NCI-H1694 (cell line): ENCODE results near the gene MRPL45.

Experiments
- DNase-seq: peaks from one replicate; lab custom pipeline; 2025; lab: John Stamatoyannopoulos, UW

Gene MRPL45

GRCh38 chr17:38325221-38325851, 28.4 kb downstream of the MRPL45 start:
- DNase-seq = no peak

- DNase-seq = no peak
Observed at GRCh38 chr17:38326996-38327792, 30.2 kb downstream of the MRPL45 start.

DNA sequence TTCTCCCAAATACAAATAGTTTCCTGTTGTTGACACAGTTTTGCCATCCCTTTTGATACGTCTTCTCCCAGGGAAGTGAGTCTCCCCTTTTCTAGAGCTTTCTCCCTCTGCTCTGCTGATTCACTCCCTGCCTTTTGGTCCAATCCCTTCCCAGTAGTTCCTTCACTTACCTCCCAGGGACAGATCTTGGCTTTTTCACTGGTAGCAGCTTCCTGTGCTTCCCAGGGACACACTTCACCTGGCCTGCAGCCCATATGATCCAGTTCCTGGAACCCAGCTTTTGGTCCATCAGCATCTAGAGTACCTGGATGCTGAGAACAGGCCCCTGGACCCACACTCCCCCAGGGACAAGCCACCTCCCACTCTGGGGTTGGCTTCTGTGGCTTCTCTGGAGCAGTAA, 31.0 kb downstream of the MRPL45 start:
- no peak for DNase-seq

GRCh38 chr17:38328620-38329019, 31.7 kb downstream of the MRPL45 start:
- no peak for DNase-seq

DNA sequence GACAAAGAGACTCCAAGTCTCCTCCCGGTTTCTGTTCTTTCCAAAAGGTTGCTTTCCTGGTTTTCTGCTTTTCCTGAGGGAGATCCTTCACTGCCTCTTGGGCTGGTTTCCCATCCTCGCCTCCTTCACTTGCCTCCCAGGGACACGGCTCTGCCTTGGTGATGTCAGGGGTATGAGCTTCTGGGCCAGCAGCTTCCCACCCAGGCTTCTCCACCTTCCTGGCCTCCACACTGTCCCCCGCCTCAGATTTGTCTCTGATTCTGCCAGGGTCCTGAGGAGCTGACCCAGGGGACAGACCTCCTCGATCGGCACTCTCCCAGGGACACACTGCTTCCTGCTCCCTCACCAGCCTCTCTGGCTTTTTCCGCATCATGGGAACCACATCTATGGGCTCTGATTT, 32.3 kb downstream of the MRPL45 start:
- DNase-seq = no peak

DNA sequence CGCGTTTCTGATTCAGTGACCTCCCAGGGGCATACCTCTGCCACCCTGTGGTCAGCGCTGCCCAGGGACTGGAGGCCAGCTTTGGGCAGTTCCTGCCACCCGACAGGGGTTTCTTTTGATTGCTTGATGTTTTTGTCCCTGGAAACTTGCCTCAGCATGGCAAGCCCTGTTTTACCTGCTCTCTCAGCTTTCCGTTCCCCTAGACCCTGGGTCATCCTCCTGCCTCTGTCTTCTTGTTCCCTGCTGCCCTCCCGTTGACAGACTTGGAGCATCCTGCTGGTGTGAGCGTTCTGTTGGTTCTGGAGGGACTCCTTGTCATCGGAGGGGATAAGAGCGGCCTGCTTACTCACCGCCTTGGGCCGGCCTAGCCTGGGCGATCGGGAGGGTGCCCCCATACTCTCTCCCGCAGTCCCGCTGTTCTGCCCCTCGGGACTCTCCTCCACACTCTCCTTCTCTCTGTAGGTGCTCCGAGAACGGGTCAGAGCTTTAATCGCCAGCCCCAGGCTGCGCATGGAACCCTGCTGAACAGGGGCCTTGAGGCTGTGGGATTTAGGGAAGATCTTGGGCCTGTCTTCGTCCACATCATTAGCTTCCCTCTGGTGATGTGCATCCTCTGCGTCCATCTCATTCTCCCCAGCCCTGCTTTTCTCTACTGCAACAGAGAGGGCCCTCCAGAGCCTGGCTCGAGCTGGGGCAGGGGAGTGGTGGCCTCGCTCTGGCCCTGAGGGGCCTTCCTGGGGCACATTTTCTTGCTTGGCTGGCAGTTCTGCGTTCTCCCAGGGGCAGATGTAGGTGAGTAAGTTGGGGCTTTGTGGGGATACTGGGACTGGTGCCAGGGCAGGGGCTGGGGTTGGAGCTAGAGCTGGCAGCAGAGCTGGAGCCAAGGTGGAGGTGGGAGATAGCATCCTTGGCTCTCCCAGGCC, 33.1 kb downstream of the MRPL45 start:
- DNase-seq = no peak

GRCh38 chr17:38330941-38331411, 34.0 kb downstream of the MRPL45 start:
- DNase-seq = no peak

GRCh38 chr17:38332735-38333134, 35.8 kb downstream of the MRPL45 start:
- DNase-seq = no peak

- DNase-seq = peak; percentile 55
Observed at GRCh38 chr17:38333635-38334295, 36.8 kb downstream of the MRPL45 start.

GRCh38 chr17:38334480-38335364, 37.8 kb downstream of the MRPL45 start:
- DNase-seq = no peak

- DNase-seq = no peak
Observed at GRCh38 chr17:38336838-38337237, 39.9 kb downstream of the MRPL45 start.

DNA sequence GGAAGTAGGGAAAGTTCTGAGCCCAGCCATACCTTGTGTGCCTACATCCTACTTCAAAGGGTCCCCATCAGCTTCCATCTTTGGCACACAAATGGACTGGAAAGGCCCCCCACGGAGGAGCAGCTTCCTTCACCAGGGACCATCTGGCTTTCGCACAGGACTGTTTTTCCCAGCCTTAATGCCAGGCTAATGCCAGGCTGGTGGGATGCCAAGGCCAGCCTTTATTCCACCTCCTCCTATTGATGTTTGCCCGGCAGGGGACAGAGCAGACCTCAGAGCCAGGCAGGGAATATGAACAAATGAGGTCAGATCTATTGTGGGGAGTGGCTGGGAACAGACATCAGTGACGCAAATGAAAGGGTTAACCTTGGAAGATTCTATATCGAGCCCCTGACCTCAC, 41.1 kb downstream of the MRPL45 start:
- peak; percentile 34 for DNase-seq

- DNase-seq = no peak
Observed at GRCh38 chr17:38338535-38338934, 41.6 kb downstream of the MRPL45 start.

GRCh38 chr17:38339891-38340290, 42.9 kb downstream of the MRPL45 start:
- DNase-seq = no peak

DNA sequence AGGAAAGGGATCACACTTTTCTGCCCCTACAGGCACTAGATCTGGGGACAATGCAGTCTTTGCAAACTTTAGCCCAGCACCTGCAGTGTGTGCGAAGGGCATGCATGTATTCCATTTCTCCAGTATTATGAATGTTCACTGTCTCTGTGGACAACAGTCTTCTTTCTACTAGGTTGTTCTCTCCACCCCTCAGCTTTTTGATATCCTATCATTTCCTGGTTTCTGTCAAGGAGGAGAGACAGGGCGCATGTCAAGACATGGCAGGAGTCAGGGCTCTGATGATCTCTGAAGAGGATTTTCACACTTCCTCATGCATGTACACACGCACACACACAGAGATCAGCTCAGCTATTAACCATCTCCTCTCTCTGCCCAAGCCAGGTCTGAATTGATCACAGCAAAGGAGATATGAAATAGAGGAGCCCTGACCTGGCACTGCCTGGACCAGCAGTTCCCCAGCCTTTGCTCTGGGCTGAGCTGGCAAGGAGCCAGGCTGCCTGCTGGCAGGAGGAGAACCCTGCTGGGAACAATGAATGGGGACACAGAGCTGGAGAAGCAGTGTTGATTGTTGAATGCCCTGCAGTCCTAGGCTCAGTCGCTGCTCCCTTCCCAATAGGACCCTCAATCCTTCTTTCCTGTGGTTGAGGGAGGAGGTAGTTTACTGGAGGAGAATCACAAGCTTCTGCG, 44.2 kb downstream of the MRPL45 start:
- DNase-seq = no peak

DNA sequence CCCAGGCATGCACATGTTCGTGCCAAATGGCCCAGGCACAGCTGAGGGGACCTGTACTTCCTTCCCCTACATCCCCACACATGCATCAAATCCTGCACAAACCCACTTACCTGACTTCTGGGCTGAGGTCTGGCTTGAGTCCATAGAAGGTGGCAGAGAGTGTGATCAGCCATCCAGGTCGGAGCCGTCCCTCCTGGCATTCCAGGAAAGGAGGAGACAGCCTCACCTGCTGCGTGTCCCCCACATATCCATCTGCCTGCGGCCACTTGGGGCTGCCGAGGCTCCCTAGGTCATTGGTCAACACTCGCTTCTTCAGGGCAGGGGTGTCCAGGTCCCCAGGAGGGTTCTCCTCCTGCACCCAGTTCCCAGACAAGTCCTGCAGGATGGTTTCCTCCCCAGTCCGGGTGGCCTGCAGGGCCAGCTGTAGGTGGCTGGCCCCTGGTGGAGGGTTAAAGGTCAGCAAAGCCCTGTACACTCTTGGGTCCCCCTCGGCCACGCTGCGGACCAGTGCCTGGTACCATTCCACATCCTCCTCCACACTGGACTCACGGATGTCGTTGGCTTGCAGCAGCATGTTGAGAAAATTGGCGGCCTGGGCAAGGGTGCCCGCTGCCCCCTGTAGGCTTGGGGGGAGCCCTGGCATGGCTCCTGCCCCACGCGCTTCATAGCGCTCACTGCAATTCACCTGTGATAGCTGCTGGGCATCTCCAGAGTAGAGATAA, 46.1 kb downstream of the MRPL45 start:
- no peak for DNase-seq

GRCh38 chr17:38343608-38344419, 46.8 kb downstream of the MRPL45 start, which contains the start of gene GPR179:
GPR179 (minus strand) TSS chr17:38343956; CDS start chr17:38343789, 167 bp downstream.
- DNase-seq = peak; percentile 80

DNA sequence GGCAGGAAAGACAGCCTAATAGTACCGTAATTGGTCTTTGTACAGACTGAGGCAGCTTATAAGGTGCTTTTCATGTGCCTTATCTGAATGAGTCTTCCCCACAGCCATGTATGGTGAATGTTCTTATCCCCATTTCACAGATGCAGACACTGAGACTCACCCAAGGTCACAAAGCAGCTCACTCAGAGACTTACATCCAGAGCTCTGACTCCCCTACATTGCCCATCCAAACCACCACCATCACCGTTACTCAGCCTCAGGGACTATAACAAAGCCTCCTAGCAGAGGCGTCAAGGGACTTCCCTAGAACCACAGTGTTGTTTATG, 47.4 kb downstream of the MRPL45 start:
- no peak for DNase-seq

- no peak for DNase-seq
Observed at GRCh38 chr17:38345743-38346142, 48.8 kb downstream of the MRPL45 start.
